Lung microvascular endothelial cell (primary cell): ENCODE measurements around the gene PRKAR1B. TPM values are rescaled to one million over a fixed set of nuclear protein-coding genes. Genes with fewer than 3 reads are reported as not detected.
"Not testable (repeated sequence)": the region's sequence is repeated elsewhere in the genome, so short reads cannot be mapped to it uniquely, and the experiment has no call there.

Source experiments
- DNase-seq, 2 donors: peaks; one replicate each; pipeline versions ENCODE4 v3.0.0 to v3.0.0-alpha.2; 2010; ENCODE audit warnings: low read depth in 2 of 2
- total RNA-seq: library from RNA; depleted of rRNA; stranded (reverse); fragments of >200 nt; gene quantifications from 2 replicates; pipeline ENCODE4 v1.2.1, GENCODE V29; 2014

PRKAR1B gene
- total RNA-seq, 1 donor from 2014 or later: 71.8 TPM

- DNase-seq: peak in 1 of 2 donors; percentile 42
Observed at GRCh38 chr7:561631-562373, 165.3 kb downstream of the PRKAR1B start.

- no peak for DNase-seq
Observed at GRCh38 chr7:560966-561630, 166.0 kb downstream of the PRKAR1B start.

GRCh38 chr7:559396-559705 lies 167.7 kb downstream of the PRKAR1B start:
- DNase-seq: no peak

- no peak for DNase-seq
Observed at GRCh38 chr7:557558-557881, 169.6 kb downstream of the PRKAR1B start.

GRCh38 chr7:556837-557557 lies 170.1 kb downstream of the PRKAR1B start:
- DNase-seq: no peak

- no peak for DNase-seq
Observed at GRCh38 chr7:556291-556826, 170.7 kb downstream of the PRKAR1B start.

GRCh38 chr7:555551-556160 lies 171.4 kb downstream of the PRKAR1B start:
- DNase-seq: no peak

- DNase-seq: no peak
Observed at GRCh38 chr7:553636-554111, 173.4 kb downstream of the PRKAR1B start.

- no peak for DNase-seq
Observed at GRCh38 chr7:552868-553635, 174.0 kb downstream of the PRKAR1B start.

GRCh38 chr7:552151-552867 lies 174.8 kb downstream of the PRKAR1B start:
- not testable (repeated sequence) for DNase-seq

GRCh38 chr7:551615-551970 lies 175.5 kb downstream of the PRKAR1B start:
- DNase-seq: not testable (repeated sequence)

- DNase-seq: no peak
Observed at GRCh38 chr7:550881-551614, 176.0 kb downstream of the PRKAR1B start.

GRCh38 chr7:549891-550625 lies 177.0 kb downstream of the PRKAR1B start:
- no peak for DNase-seq

GRCh38 chr7:549066-549890 lies 177.8 kb downstream of the PRKAR1B start:
- DNase-seq: no peak

GRCh38 chr7:548401-548800 lies 178.7 kb downstream of the PRKAR1B start:
- DNase-seq: no peak

- DNase-seq: no peak
Observed at GRCh38 chr7:545470-545869, 181.6 kb downstream of the PRKAR1B start.

- no peak for DNase-seq
Observed at GRCh38 chr7:544338-545221, 182.5 kb downstream of the PRKAR1B start.
